B cell (primary cell): ENCODE measurements around the gene JUNB. TPM values are rescaled to one million over a fixed set of nuclear protein-coding genes. Genes with fewer than 3 reads are reported as not detected.

Experiments used
- ATAC-seq: fragments of 200-7000 bp; cut with Tn5 transposase; one replicate; pipeline ENCODE4 v1.10.0; 2021; ENCODE audit warnings: low read depth, mild to moderate bottlenecking, moderate number of reproducible peaks, moderate library complexity
- CTCF ChIA-PET: fragments of 350-600 bp; sonication (Branson Sonifier 250); formaldehyde crosslinking; loops from one replicate; lab custom pipeline; 2021; ENCODE audit warnings: antibody characterized with exemption, inconsistent platforms; lab: Charles Lee
- POLR2A ChIA-PET: fragments of 350-600 bp; sonication (Branson Sonifier 250); formaldehyde crosslinking; loops from one replicate; lab custom pipeline; 2021; ENCODE audit warnings: antibody characterized with exemption; lab: Charles Lee
- DNase-seq: peaks from one replicate; pipeline ENCODE4 v3.0.0; 2013
- H2AFZ ChIP-seq: 2 replicates; pipeline ENCODE4 v1.6.1; 2012; ENCODE audit warnings: mild to moderate bottlenecking, low read depth, low read length; ENCODE audit not compliant: insufficient read depth, poor library complexity, severe bottlenecking
- H3K27ac ChIP-seq, 2 donors: 1 replicate in 1 of 2; 2 replicates in 1 of 2; pipeline ENCODE4 v1.5.1; 2012 to 2013; ENCODE audit warnings: low read length in 2 of 2, mild to moderate bottlenecking in 2 of 2, moderate library complexity in 1 of 2
- H3K27me3 ChIP-seq, 4 experiments: fragments of 200-600 bp in 1 of 4; sonication (generic) in 1 of 4; replicated peaks in 1 of 4; 1 replicate in 2 of 4; 2 replicates in 2 of 4; pipeline versions ENCODE4 v1.6.1 to v1.7.0; 2013 to 2016; ENCODE audit warnings: low read length in 3 of 4, mild to moderate bottlenecking in 2 of 4, mixed read lengths in 1 of 4, moderate library complexity in 1 of 4; ENCODE audit not compliant: insufficient read depth in 4 of 4, control insufficient read depth in 3 of 4; ENCODE audit errors: control extremely low read depth in 1 of 4
- H3K36me3 ChIP-seq, 2 experiments: replicated peaks in 1 of 2; 1 replicate in 1 of 2; 2 replicates in 1 of 2; pipeline versions ENCODE4 v1.6.1 to v1.7.1; 2013; ENCODE audit warnings: low read length in 1 of 2; ENCODE audit not compliant: insufficient read depth in 2 of 2, control insufficient read depth in 1 of 2; ENCODE audit errors: control extremely low read depth in 1 of 2, extremely low read depth in 1 of 2
- H3K4me1 ChIP-seq, 2 donors: fragments of 200-600 bp in 1 of 2; sonication (generic) in 1 of 2; 1 replicate in 1 of 2; 2 replicates in 1 of 2; pipeline versions ENCODE4 v1.5.1 to v1.6.1; 2013 to 2017; ENCODE audit warnings: low read length in 2 of 2; ENCODE audit not compliant: control insufficient read depth in 2 of 2, insufficient read depth in 2 of 2
- H3K4me2 ChIP-seq: replicated peaks from 2 replicates; pipeline ENCODE3; 2012; ENCODE audit warnings: mild to moderate bottlenecking, low read depth, low read length; ENCODE audit not compliant: poor library complexity, severe bottlenecking
- H3K4me3 ChIP-seq, 5 experiments: fragments of 200-600 bp in 1 of 5; sonication (generic) in 1 of 5; 1 replicate in 3 of 5; 2 replicates in 2 of 5; pipeline versions ENCODE4 v1.5.1 to v1.7.0; 2011 to 2016; ENCODE audit warnings: low read length in 4 of 5, mild to moderate bottlenecking in 4 of 5, low read depth in 2 of 5, control low read depth in 1 of 5, moderate library complexity in 1 of 5; ENCODE audit not compliant: insufficient read depth in 1 of 5; ENCODE audit errors: control extremely low read depth in 1 of 5, extremely low read depth in 1 of 5
- H3K79me2 ChIP-seq: fragments of 200-600 bp; sonication (generic); one replicate; pipeline ENCODE4 v1.6.0; 2016; ENCODE audit warnings: low read length; ENCODE audit not compliant: control insufficient read depth, insufficient read depth
- H3K9ac ChIP-seq: fragments of 200-600 bp; sonication (generic); 2 replicates; pipeline ENCODE4 v1.6.1; 2017; ENCODE audit warnings: mild to moderate bottlenecking, low read length, moderate library complexity
- H3K9me3 ChIP-seq, 3 donors: one replicate each; pipeline versions ENCODE4 v1.6.1 to v1.7.1; 2013; ENCODE audit warnings: low read length in 2 of 3; ENCODE audit not compliant: control insufficient read depth in 2 of 3, insufficient read depth in 1 of 3; ENCODE audit errors: control extremely low read depth in 1 of 3
- H4K20me1 ChIP-seq: 2 replicates; pipeline ENCODE4 v1.6.0; 2012; ENCODE audit warnings: mild to moderate bottlenecking, low read length; ENCODE audit not compliant: insufficient read depth, control insufficient read depth, poor library complexity, severe bottlenecking
- H3K27ac Mint-ChIP-seq: one replicate; pipeline ENCODE4 v1.8.0; 2021; ENCODE audit warnings: mixed read lengths
- H3K27me3 Mint-ChIP-seq: one replicate; pipeline ENCODE4 v1.8.0; 2021; ENCODE audit warnings: mixed read lengths
- H3K4me1 Mint-ChIP-seq: one replicate; pipeline ENCODE4 v1.8.0; 2021; ENCODE audit warnings: mixed read lengths
- H3K4me3 Mint-ChIP-seq: one replicate; pipeline ENCODE4 v1.8.0; 2021; ENCODE audit warnings: mixed read lengths
- H3K9me3 Mint-ChIP-seq: one replicate; pipeline ENCODE4 v1.8.0; 2022; ENCODE audit warnings: mixed read lengths; ENCODE audit not compliant: insufficient read depth
- CTCF ChIP-seq: fragments of 200-600 bp; IDR thresholded peaks from one replicate; pipeline ENCODE4 v1.8.0; 2022; ENCODE audit warnings: antibody characterized with exemption, mild to moderate bottlenecking
- EZH2 ChIP-seq: IDR thresholded peaks from 2 replicates; pipeline ENCODE4 v1.6.1; 2012; ENCODE audit warnings: borderline replicate concordance, low read depth, mild to moderate bottlenecking, moderate library complexity, low read length; ENCODE audit not compliant: insufficient read depth, poor library complexity, severe bottlenecking
- WGBS: methylation state at CpG from one replicate; pipeline ENCODE4 v1.1.5; 2013; ENCODE audit warnings: missing lambda C conversion rate; ENCODE audit not compliant: insufficient coverage; 5-methylcytosine and 5-hydroxymethylcytosine counted together
- intact Hi-C: fragments of 100-400 bp; cut with micrococcal nuclease; formaldehyde crosslinking; loops from one replicate; pipeline ENCODE4 v1.10.0; 2022
- polyA minus RNA-seq: library from RNA; depleted of rRNA, polyadenylated mRNA; stranded (reverse); fragments of >200 nt; gene quantifications from 2 replicates; pipeline ENCODE4 v1.2.3, GENCODE V29; 2012
- polyA plus RNA-seq: library from polyadenylated mRNA; depleted of rRNA; stranded (reverse); fragments of >200 nt; gene quantifications from 2 replicates; pipeline ENCODE4 v1.2.3, GENCODE V29; 2012
- total RNA-seq, 2 donors: library from RNA; stranded (reverse); fragments of 120-200 nt in 1 of 2; gene quantifications; 1 replicate in 1 of 2; 2 replicates in 1 of 2; pipeline versions ENCODE4 v1.2.3 to v1.2.4, GENCODE V29; 2013 to 2022

JUNB gene
- total RNA-seq (196 and 206 TPM in 2 replicates), polyA plus RNA-seq (1,407 and 4,055 TPM in 2 replicates), polyA minus RNA-seq (3,686 and 3,954 TPM in 2 replicates)
- 331 TPM for total RNA-seq (2013)

DNA sequence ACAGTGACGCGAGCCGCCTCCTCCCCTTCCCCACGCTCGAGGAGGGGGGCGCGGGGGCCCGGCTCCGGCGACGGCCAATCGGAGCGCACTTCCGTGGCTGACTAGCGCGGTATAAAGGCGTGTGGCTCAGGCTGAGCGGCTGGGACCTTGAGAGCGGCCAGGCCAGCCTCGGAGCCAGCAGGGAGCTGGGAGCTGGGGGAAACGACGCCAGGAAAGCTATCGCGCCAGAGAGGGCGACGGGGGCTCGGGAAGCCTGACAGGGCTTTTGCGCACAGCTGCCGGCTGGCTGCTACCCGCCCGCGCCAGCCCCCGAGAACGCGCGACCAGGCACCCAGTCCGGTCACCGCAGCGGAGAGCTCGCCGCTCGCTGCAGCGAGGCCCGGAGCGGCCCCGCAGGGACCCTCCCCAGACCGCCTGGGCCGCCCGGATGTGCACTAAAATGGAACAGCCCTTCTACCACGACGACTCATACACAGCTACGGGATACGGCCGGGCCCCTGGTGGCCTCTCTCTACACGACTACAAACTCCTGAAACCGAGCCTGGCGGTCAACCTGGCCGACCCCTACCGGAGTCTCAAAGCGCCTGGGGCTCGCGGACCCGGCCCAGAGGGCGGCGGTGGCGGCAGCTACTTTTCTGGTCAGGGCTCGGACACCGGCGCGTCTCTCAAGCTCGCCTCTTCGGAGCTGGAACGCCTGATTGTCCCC, at the start of gene JUNB:
Gene JUNB (plus strand): TSS at position 142 of the 706 bp plus-strand sequence. CDS start 286 bp downstream, at position 428.
- H4K20me1 ChIP-seq, result peaks cover 19% of the 10 kb centered on the region
- ChIA-PET CTCF (interaction anchor here (0.5 to 17.9 kb wide), 7 partner anchors 9 to 123 kb away, joined by 3 to 1147 read pairs (median 4); partner anchors contain the start of genes HOOK2 and RNASEH2A), POLR2A (interaction anchor here (0.6 to 6.8 kb wide), 14 partner anchors 9 to 313 kb away, joined by 3 to 233 read pairs (median 5); partner anchors contain the start of genes DHPS, GET3, HOOK2 and MAN2B1)
- peaks cover 0 to 4% of the 10 kb centered on the region in 2 experiments for H3K36me3 ChIP-seq
- peaks cover 51% of the 10 kb centered on the region for H3K4me1 Mint-ChIP-seq
- H3K9me3 Mint-ChIP-seq, result no peaks in the 10 kb centered on the region
- DNase-seq (peak; percentile 98), ATAC-seq (peak; percentile 34)
- H3K4me1 ChIP-seq, result peaks cover 49 to 62% of the 10 kb centered on the region in 2 donors
- intact Hi-C loops, result loop anchor here (5.0 kb wide), 3 partner anchors 59 to 1046 kb away; partner anchors contain the start of genes TRIR, ZNF490 and ZNF791
- peaks cover 25% of the 10 kb centered on the region for H3K79me2 ChIP-seq
- H3K27ac ChIP-seq, result peak within 1 kb of the TSS; percentile 95 to 97
- TF ChIP-seq CTCF (no peak), EZH2 (no peak)
- no peak within 1 kb of the TSS for H2AFZ ChIP-seq
- no peaks in the 10 kb centered on the region for H3K27me3 Mint-ChIP-seq
- peak within 1 kb of the TSS; percentile 94 to 99 (median 97) for H3K4me3 ChIP-seq
- H3K9ac ChIP-seq, result peak within 1 kb of the TSS; percentile 86
- H3K9me3 ChIP-seq, result no peaks in the 10 kb centered on the region
- peak within 1 kb of the TSS; percentile 91 for H3K4me2 ChIP-seq
- H3K27me3 ChIP-seq, result no peaks in the 10 kb centered on the region
- peak within 1 kb of the TSS; percentile 97 for H3K4me3 Mint-ChIP-seq
- WGBS, result under 1% methylated on average over 73 of the region's 73 CpGs
- H3K27ac Mint-ChIP-seq, result peak within 1 kb of the TSS; percentile 99
